GM23338 (cell line): ENCODE data around the gene DYRK1A. TPM values are rescaled to one million over a fixed set of nuclear protein-coding genes. Genes with fewer than 3 reads are reported as not detected.
A peak's percentile ranks its signal among the peaks of the same experiment; 100 is the strongest.

Experiments
- ATAC-seq: fragments of 200-7000 bp; cut with Tn5 transposase; 3 replicates; pipeline ENCODE4 v1.9.1; 2020
- DNase-seq: peaks from one replicate; pipeline ENCODE4 v3.0.0-alpha.2; 2015; ENCODE audit warnings: low spot score
- H2AFZ ChIP-seq: fragments of 200-600 bp; sonication (generic); 2 replicates; pipeline ENCODE4 v1.8.0; 2016; ENCODE audit warnings: antibody characterized with exemption, mild to moderate bottlenecking, moderate library complexity
- H3F3A ChIP-seq: fragments of 200-600 bp; sonication (generic); replicated peaks from 2 replicates; pipeline ENCODE4 v1.8.0; 2017; ENCODE audit warnings: antibody characterized with exemption, mixed run types, low read depth
- H3K27ac ChIP-seq: fragments of 200-600 bp; sonication (generic); 2 replicates; pipeline ENCODE4 v1.6.1; 2016; ENCODE audit warnings: low read depth
- H3K27me3 ChIP-seq: fragments of 200-600 bp; sonication (generic); 2 replicates; pipeline ENCODE4 v1.8.0; 2016; ENCODE audit warnings: mild to moderate bottlenecking, mixed run types, moderate library complexity; ENCODE audit not compliant: insufficient read depth
- H3K36me3 ChIP-seq: fragments of 200-600 bp; sonication (generic); 2 replicates; pipeline ENCODE4 v1.8.0; 2016; ENCODE audit warnings: mild to moderate bottlenecking; ENCODE audit not compliant: insufficient read depth
- H3K4me1 ChIP-seq: fragments of 200-600 bp; sonication (generic); 2 replicates; pipeline ENCODE4 v1.8.0; 2016; ENCODE audit warnings: mild to moderate bottlenecking, moderate library complexity; ENCODE audit not compliant: insufficient read depth
- H3K4me2 ChIP-seq: fragments of 200-600 bp; sonication (generic); 2 replicates; pipeline ENCODE4 v1.7.1; 2017; ENCODE audit warnings: mixed run types
- H3K4me3 ChIP-seq: fragments of 200-600 bp; sonication (generic); 2 replicates; pipeline ENCODE4 v1.6.1; 2016; ENCODE audit warnings: mixed run types
- H3K79me2 ChIP-seq: fragments of 200-600 bp; sonication (generic); replicated peaks from 2 replicates; pipeline ENCODE4 v1.8.0; 2017; ENCODE audit warnings: mild to moderate bottlenecking; ENCODE audit not compliant: insufficient read depth
- H3K9me2 ChIP-seq: fragments of 200-600 bp; sonication (generic); 2 replicates; pipeline ENCODE4 v1.8.0; 2017; ENCODE audit not compliant: insufficient read depth
- H4K20me1 ChIP-seq: fragments of 200-600 bp; sonication (generic); replicated peaks from 2 replicates; pipeline ENCODE4 v1.8.0; 2017; ENCODE audit warnings: mild to moderate bottlenecking; ENCODE audit not compliant: insufficient read depth
- H3K27ac Mint-ChIP-seq: 2 replicates; pipeline ENCODE4 v1.8.0; 2020; ENCODE audit warnings: inconsistent platforms, mild to moderate bottlenecking, moderate library complexity, mixed read lengths
- H3K27me3 Mint-ChIP-seq: 3 replicates; pipeline ENCODE4 v1.8.0; 2022; ENCODE audit warnings: low read depth, mild to moderate bottlenecking, moderate library complexity, mixed read lengths, inconsistent platforms; ENCODE audit not compliant: insufficient read depth, poor library complexity
- H3K36me3 Mint-ChIP-seq: 3 replicates; pipeline ENCODE4 v1.8.0; 2021; ENCODE audit warnings: low read depth, mild to moderate bottlenecking, inconsistent platforms, moderate library complexity, mixed read lengths
- H3K4me1 Mint-ChIP-seq: 3 replicates; pipeline ENCODE4 v1.8.0; 2020; ENCODE audit warnings: mild to moderate bottlenecking, inconsistent platforms, mixed read lengths
- H3K4me3 Mint-ChIP-seq: 3 replicates; pipeline ENCODE4 v1.8.0; 2021; ENCODE audit warnings: moderate library complexity, mild to moderate bottlenecking, inconsistent platforms, mixed read lengths
- H3K9me3 Mint-ChIP-seq: 3 replicates; pipeline ENCODE4 v1.8.0; 2020; ENCODE audit warnings: moderate library complexity, mild to moderate bottlenecking, inconsistent platforms, mixed read lengths
- CREB1 ChIP-seq: fragments of 250-450 bp; sonication (Bioruptor Pico); IDR thresholded peaks from 2 replicates; pipeline ENCODE4 v1.5.0; 2020; ENCODE audit warnings: low read depth, mild to moderate bottlenecking, moderate library complexity
- CTCF ChIP-seq, 2 experiments: fragments of 200-600 bp in 1 of 2; sonication (generic) in 1 of 2; conservative IDR thresholded peaks; 2 replicates each; pipeline versions ENCODE4 v1.5.1 to v1.6.1; 2016 to 2017; ENCODE audit warnings: antibody characterized with exemption in 2 of 2, low read depth in 2 of 2, mild to moderate bottlenecking in 2 of 2, moderate library complexity in 1 of 2
- EZH2 ChIP-seq: fragments of 200-600 bp; sonication (generic); IDR thresholded peaks from one replicate; pipeline ENCODE4 v1.8.0; 2017; ENCODE audit warnings: antibody characterized with exemption, mild to moderate bottlenecking, low read depth; ENCODE audit not compliant: unreplicated experiment
- NANOG ChIP-seq: IDR thresholded peaks from 2 replicates; pipeline ENCODE4 v1.6.1; 2016; ENCODE audit warnings: antibody characterized with exemption, borderline replicate concordance
- POLR2AphosphoS5 ChIP-seq: IDR thresholded peaks from 2 replicates; pipeline ENCODE4 v1.6.1; 2016; ENCODE audit warnings: antibody characterized with exemption, low read depth
- REST ChIP-seq: IDR thresholded peaks from one replicate; pipeline ENCODE4 v1.6.1; 2018; ENCODE audit warnings: antibody characterized with exemption; ENCODE audit not compliant: unreplicated experiment
- STAT1 ChIP-seq: IDR thresholded peaks from one replicate; pipeline ENCODE4 v1.6.1; 2016; ENCODE audit warnings: antibody characterized with exemption; ENCODE audit not compliant: unreplicated experiment
- ZNF114 ChIP-seq: fragments of 250-450 bp; sonication (Bioruptor Pico); IDR thresholded peaks from 2 replicates; pipeline ENCODE4 v1.5.0; 2020; ENCODE audit warnings: mild to moderate bottlenecking, moderate library complexity
- ZNF331 ChIP-seq: fragments of 250-450 bp; sonication (Bioruptor Pico); IDR thresholded peaks from 2 replicates; pipeline ENCODE4 v1.5.0; 2020; ENCODE audit warnings: low read depth, mild to moderate bottlenecking, moderate library complexity
- polyA plus RNA-seq: library from polyadenylated mRNA; unstranded; fragments of >200 nt; fragmentation: Nextera tagmentation; extraction: Ambion mirVana; gene quantifications from 2 replicates; pipeline ENCODE4 v1.2.1, GENCODE V29; 2016
- total RNA-seq: library from RNA; depleted of rRNA; stranded (reverse); fragments of >200 nt; shearing (Covaris generic); gene quantifications from 2 replicates; pipeline ENCODE4 v1.2.3, GENCODE V29; 2014

Gene DYRK1A
- total and polyA plus RNA-seq, 2 experiments from 2014 or later, result 10.3 to 84.7 TPM

GRCh38 chr21:37502947-37503346, 136.4 kb downstream of the DYRK1A start (continued):
- no peak for TF ChIP-seq REST
- no peak for TF ChIP-seq NANOG
- no peak for TF ChIP-seq POLR2AphosphoS5
- TF ChIP-seq EZH2, result no peak
- TF ChIP-seq ZNF331 (CRISPR knock-in tag), result no peak
- no peak for TF ChIP-seq ZNF114 (CRISPR knock-in tag)
- no peak for TF ChIP-seq CTCF (conservative IDR thresholded peaks at IDR 0.05; ENCODE audit: low read depth in 2 of 2)
- TF ChIP-seq STAT1, result no peak

- H3K27ac ChIP-seq, result no peak overlapping the region
- DNase-seq (no peak), ATAC-seq (peak; percentile 68)
- no peaks in the 10 kb centered on the region for H3K27me3 ChIP-seq
- H3K36me3 Mint-ChIP-seq, result peaks cover 29% of the 10 kb centered on the region
- no peak overlapping the region; the same call in 2 of the 3 replicates for H3K4me3 Mint-ChIP-seq
- no peaks in the 10 kb centered on the region for H3K27me3 Mint-ChIP-seq
- H3K36me3 ChIP-seq, result peaks cover 24% of the 10 kb centered on the region
- H3K4me3 ChIP-seq, result no peak overlapping the region
- no peaks in the 10 kb centered on the region for H4K20me1 ChIP-seq
- no peak overlapping the region for H2AFZ ChIP-seq
- no peaks in the 10 kb centered on the region for H3F3A ChIP-seq
- peaks cover 39% of the 10 kb centered on the region for H3K4me1 Mint-ChIP-seq
- H3K79me2 ChIP-seq, result peaks cover 50% of the 10 kb centered on the region
- H3K9me3 Mint-ChIP-seq, result no peaks in the 10 kb centered on the region; the same call in 2 of the 3 replicates
- H3K4me1 ChIP-seq, result peaks cover 14% of the 10 kb centered on the region
- H3K4me2 ChIP-seq, result no peak overlapping the region
- peak overlapping the region; percentile 67 for H3K27ac Mint-ChIP-seq
- no peaks in the 10 kb centered on the region for H3K9me2 ChIP-seq
- TF ChIP-seq STAT1 (no peak), CREB1 (CRISPR knock-in tag) (no peak), NANOG (no peak), POLR2AphosphoS5 (no peak), REST (no peak)
Observed at GRCh38 chr21:37503848-37504467, 137.4 kb downstream of the DYRK1A start.
